Panc1 (cell line): ENCODE data around the gene HSFX3. TPM values are rescaled to one million over a fixed set of nuclear protein-coding genes. Genes with fewer than 3 reads are reported as not detected.

Experiments used
- ATAC-seq: fragments of 200-7000 bp; cut with Tn5 transposase; 2 replicates; pipeline ENCODE4 v1.9.1; 2020; ENCODE audit warnings: mild to moderate bottlenecking, moderate library complexity
- BruUV-seq: library from RNA; stranded (reverse); fragments of 400-500 nt; replicated peaks from 2 replicates; lab custom pipeline; 2021; lab: Mats Ljungman, UMichigan
- CTCF ChIA-PET: fragments of 300-600 bp; sonication (Branson Sonifier 250); formaldehyde crosslinking; loops from one replicate; lab custom pipeline; 2022; ENCODE audit warnings: antibody characterized with exemption; lab: Charles Lee
- POLR2A ChIA-PET: fragments of 300-600 bp; sonication (Branson Sonifier 250); formaldehyde crosslinking; loops from one replicate; lab custom pipeline; 2022; ENCODE audit warnings: antibody characterized with exemption; lab: Charles Lee
- DNase-seq: peaks from one replicate; pipeline ENCODE4 v3.0.0-alpha.2; 2010; ENCODE audit warnings: low read depth, low spot score
- H3K27ac ChIP-seq: 2 replicates; pipeline ENCODE4 v1.5.1; 2011; ENCODE audit warnings: mild to moderate bottlenecking, low read length, inconsistent platforms
- H3K27me3 ChIP-seq: fragments of 200-500 bp; sonication (Bioruptor generic); 2 replicates; pipeline ENCODE4 v1.6.0; 2014; ENCODE audit warnings: low read length, inconsistent platforms; ENCODE audit not compliant: control insufficient read depth, insufficient read depth
- H3K36me3 ChIP-seq: fragments of 200-500 bp; sonication (Bioruptor generic); 2 replicates; pipeline ENCODE4 v1.5.1; 2014; ENCODE audit warnings: inconsistent platforms, mild to moderate bottlenecking, low read length, moderate library complexity; ENCODE audit not compliant: control insufficient read depth, insufficient read depth
- H3K4me1 ChIP-seq: 2 replicates; pipeline ENCODE4 v1.5.1; 2011; ENCODE audit warnings: inconsistent platforms, mild to moderate bottlenecking, low read length, moderate library complexity; ENCODE audit not compliant: control insufficient read depth, insufficient read depth
- H3K4me3 ChIP-seq, 2 experiments: 2 replicates each; pipeline ENCODE4 v1.5.1; 2011 to 2012; ENCODE audit warnings: low read depth in 2 of 2, low read length in 2 of 2, mild to moderate bottlenecking in 2 of 2, inconsistent platforms in 1 of 2, moderate library complexity in 1 of 2
- H3K9me3 ChIP-seq: fragments of 200-500 bp; sonication (Bioruptor generic); 2 replicates; pipeline ENCODE4 v1.5.1; 2014; ENCODE audit warnings: low read depth, mild to moderate bottlenecking, inconsistent platforms, low read length, moderate library complexity; ENCODE audit not compliant: control insufficient read depth, insufficient read depth
- POLR2AphosphoS5 ChIP-seq: IDR thresholded peaks from 2 replicates; pipeline ENCODE4 v1.6.1; 2012; ENCODE audit warnings: mild to moderate bottlenecking, low read depth, low read length, moderate library complexity
- SIN3A ChIP-seq: IDR thresholded peaks from 2 replicates; pipeline ENCODE4 v1.6.1; 2012; ENCODE audit warnings: low read depth, mild to moderate bottlenecking, low read length, moderate library complexity, borderline replicate concordance; ENCODE audit not compliant: insufficient read depth
- TCF7L2 ChIP-seq: IDR thresholded peaks from 2 replicates; pipeline ENCODE4 v1.6.1; 2011; ENCODE audit warnings: mild to moderate bottlenecking, low read depth, low read length, inconsistent platforms
- in situ Hi-C: cut with HindIII; loops from 2 replicates; pipeline ENCODE4 v1.10.0; 2016; ENCODE audit warnings: low sequenced_read_pairs, low pct_unique_long_range_greater_than_20kb
- intact Hi-C: fragments of 100-400 bp; cut with micrococcal nuclease; formaldehyde crosslinking; loops from one replicate; pipeline ENCODE4 v1.10.0; 2022; ENCODE audit not compliant: unreplicated experiment
- total RNA-seq: library from RNA; stranded (reverse); gene quantifications from one replicate; pipeline ENCODE4 v1.2.1, GENCODE V29; 2021; ENCODE audit not compliant: unreplicated experiment
- TF ChIP-seq, protein P1 (sequence below), 2 experiments: IDR thresholded peaks; 2 replicates each; pipeline ENCODE4 v1.6.1; 2011 to 2012; ENCODE audit warnings: low read depth in 2 of 2, control low read depth in 1 of 2, low read length in 1 of 2, mild to moderate bottlenecking in 1 of 2, moderate library complexity in 1 of 2; ENCODE audit not compliant: insufficient read depth in 1 of 2
- TF ChIP-seq, protein P2 (sequence below): fragments of 450-650 bp; IDR thresholded peaks from 2 replicates; pipeline ENCODE4 v1.5.1; 2017; ENCODE audit warnings: mild to moderate bottlenecking

The HSFX3 gene
- total RNA-seq, 1 experiment from 2014 or later, result not detected

DNA sequence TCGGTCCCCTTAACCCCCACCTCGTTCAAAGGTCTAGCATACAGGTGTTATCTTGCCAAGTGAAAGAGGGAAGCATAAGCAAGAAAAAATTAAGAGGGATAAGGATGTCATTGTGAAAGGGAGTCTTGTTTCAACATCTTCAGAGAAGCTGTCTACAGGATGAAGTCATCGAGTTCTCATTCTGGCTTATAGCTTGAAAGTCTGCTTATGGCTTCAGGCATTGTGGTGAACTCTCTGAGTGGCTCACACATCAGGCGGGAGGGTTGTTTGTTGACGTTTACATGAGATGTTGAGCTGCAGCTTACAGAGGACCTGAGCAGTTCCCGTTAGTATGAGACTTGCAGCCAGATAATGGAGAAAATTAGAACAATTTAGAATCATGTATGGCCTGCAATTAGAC, 20.9 kb upstream of the HSFX3 start:
- Histone ChIP-seq H3K27me3 (no peaks in the 10 kb centered on the region; the same call in 1 of the 2 replicates), H3K36me3 (no peaks in the 10 kb centered on the region), H3K9me3 (no peaks in the 10 kb centered on the region), H3K27ac (no peak overlapping the region), H3K4me1 (no peaks in the 10 kb centered on the region), H3K4me3 (no peak overlapping the region)
- intact Hi-C loops, result no loop called here
- ATAC-seq, result no peak
- DNase-seq, result no peak
- CTCF ChIA-PET, result no interaction called here
- in situ Hi-C loops, result no loop called here
- no TSS peak for BruUV-seq
- no peak for TF ChIP-seq SIN3A
- no peak for TF ChIP-seq TCF7L2
- TF ChIP-seq, protein P1, sequence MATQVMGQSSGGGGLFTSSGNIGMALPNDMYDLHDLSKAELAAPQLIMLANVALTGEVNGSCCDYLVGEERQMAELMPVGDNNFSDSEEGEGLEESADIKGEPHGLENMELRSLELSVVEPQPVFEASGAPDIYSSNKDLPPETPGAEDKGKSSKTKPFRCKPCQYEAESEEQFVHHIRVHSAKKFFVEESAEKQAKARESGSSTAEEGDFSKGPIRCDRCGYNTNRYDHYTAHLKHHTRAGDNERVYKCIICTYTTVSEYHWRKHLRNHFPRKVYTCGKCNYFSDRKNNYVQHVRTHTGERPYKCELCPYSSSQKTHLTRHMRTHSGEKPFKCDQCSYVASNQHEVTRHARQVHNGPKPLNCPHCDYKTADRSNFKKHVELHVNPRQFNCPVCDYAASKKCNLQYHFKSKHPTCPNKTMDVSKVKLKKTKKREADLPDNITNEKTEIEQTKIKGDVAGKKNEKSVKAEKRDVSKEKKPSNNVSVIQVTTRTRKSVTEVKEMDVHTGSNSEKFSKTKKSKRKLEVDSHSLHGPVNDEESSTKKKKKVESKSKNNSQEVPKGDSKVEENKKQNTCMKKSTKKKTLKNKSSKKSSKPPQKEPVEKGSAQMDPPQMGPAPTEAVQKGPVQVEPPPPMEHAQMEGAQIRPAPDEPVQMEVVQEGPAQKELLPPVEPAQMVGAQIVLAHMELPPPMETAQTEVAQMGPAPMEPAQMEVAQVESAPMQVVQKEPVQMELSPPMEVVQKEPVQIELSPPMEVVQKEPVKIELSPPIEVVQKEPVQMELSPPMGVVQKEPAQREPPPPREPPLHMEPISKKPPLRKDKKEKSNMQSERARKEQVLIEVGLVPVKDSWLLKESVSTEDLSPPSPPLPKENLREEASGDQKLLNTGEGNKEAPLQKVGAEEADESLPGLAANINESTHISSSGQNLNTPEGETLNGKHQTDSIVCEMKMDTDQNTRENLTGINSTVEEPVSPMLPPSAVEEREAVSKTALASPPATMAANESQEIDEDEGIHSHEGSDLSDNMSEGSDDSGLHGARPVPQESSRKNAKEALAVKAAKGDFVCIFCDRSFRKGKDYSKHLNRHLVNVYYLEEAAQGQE (IDR thresholded peaks at IDR 0.05; ENCODE audit: insufficient read depth in 1 of 2, low read depth in 2 of 2, low read length in 1 of 2), result no peak
- no peak for TF ChIP-seq POLR2AphosphoS5
- TF ChIP-seq, protein P2, sequence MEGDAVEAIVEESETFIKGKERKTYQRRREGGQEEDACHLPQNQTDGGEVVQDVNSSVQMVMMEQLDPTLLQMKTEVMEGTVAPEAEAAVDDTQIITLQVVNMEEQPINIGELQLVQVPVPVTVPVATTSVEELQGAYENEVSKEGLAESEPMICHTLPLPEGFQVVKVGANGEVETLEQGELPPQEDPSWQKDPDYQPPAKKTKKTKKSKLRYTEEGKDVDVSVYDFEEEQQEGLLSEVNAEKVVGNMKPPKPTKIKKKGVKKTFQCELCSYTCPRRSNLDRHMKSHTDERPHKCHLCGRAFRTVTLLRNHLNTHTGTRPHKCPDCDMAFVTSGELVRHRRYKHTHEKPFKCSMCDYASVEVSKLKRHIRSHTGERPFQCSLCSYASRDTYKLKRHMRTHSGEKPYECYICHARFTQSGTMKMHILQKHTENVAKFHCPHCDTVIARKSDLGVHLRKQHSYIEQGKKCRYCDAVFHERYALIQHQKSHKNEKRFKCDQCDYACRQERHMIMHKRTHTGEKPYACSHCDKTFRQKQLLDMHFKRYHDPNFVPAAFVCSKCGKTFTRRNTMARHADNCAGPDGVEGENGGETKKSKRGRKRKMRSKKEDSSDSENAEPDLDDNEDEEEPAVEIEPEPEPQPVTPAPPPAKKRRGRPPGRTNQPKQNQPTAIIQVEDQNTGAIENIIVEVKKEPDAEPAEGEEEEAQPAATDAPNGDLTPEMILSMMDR, result no peak
- POLR2A ChIA-PET, result no interaction called here

DNA sequence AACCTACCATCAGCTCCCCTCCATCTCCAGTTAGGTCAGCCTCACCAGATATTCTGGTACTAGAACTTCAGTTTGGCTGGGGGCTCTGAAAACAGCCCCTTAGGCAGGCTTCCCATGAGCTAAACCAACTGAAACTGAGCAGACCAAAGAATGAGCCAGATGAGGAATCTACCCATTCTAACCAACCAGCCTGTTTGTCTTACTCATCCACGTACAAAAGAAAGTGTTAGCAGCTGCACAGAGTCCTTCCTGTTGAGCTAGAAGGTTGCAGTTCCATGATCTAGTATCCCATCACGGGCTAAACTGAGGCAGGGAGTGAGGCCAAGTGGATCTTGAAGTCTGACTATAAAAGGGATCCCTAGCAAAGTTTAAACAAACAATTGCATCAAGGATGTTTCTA, 20.0 kb upstream of the HSFX3 start:
- no peak for TF ChIP-seq SIN3A
- TF ChIP-seq, protein P1 (IDR thresholded peaks at IDR 0.05; ENCODE audit: insufficient read depth in 1 of 2, low read depth in 2 of 2, low read length in 1 of 2), result no peak
- TF ChIP-seq TCF7L2, result no peak
- TF ChIP-seq, protein P2, result no peak
- BruUV-seq, result no TSS peak
- ATAC-seq (no peak), DNase-seq (no peak)
- intact Hi-C loops (no loop called here), in situ Hi-C loops (no loop called here)
- no peaks in the 10 kb centered on the region; the same call in 1 of the 2 replicates for H3K27me3 ChIP-seq
- no peaks in the 10 kb centered on the region for H3K36me3 ChIP-seq
- POLR2A ChIA-PET, result no interaction called here
- CTCF ChIA-PET, result no interaction called here
- no peak overlapping the region for H3K4me3 ChIP-seq
- no peaks in the 10 kb centered on the region for H3K9me3 ChIP-seq
- H3K4me1 ChIP-seq, result no peaks in the 10 kb centered on the region
- H3K27ac ChIP-seq, result no peak overlapping the region
